ENCODE measurements around the gene RHBDD2.
"Not testable (repeated sequence)": the region's sequence is repeated elsewhere in the genome, so short reads cannot be mapped to it uniquely, and the experiment has no call there.

The RHBDD2 gene

DNA sequence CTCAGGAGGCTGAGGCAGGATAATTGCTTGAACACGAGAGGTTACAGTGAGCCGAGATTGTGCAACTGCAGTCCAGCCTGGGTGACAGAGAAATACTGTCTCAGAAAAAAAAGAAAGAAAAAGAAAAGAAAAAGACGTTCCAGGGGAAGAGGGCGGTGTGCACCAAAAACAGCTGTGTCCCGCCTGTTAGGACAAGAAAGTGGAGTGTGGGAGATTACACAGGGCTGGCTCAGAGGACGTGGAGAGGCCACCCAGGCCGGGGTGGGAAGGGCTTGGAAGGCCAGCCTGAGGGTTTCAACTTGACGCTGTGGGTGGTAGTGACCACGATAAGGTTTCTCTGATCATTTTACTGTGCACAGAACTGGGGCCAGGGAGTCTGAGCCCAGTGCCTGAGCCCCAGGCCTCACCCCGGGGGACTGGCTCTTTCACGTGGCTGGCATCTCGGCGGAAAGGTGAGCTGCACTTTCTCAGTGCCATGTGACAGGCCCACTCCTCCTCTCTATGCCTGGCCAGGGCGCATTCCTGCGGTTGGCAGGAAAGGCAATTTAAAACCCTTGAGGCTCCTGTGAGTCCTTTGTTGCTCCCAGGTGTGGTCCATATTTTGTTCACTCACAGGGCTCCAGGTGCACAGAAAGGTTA is 13.9 kb downstream of the RHBDD2 start:
- Histone ChIP-seq H3K9me3 (ENCODE audit: insufficient read depth, low read depth, low read length) (no peaks in the 10 kb centered on the region), H3K27ac (ENCODE audit: low read length) (no peak overlapping the region), H3K9ac (ENCODE audit: low read depth, low read length) (no peak overlapping the region)

GRCh38 chr7:75896803-75897327 is 18.0 kb downstream of the RHBDD2 start:
- H3K9ac ChIP-seq (ENCODE audit: low read depth, low read length), result no peak overlapping the region
- no peak overlapping the region for H3K4me3 ChIP-seq (ENCODE audit: low read length)
- H3K27ac ChIP-seq (ENCODE audit: low read length), result no peak overlapping the region
- H3K27me3 ChIP-seq (ENCODE audit: insufficient read depth, low read length), result no peaks in the 10 kb centered on the region
- H3K36me3 ChIP-seq (ENCODE audit: insufficient read depth, low read depth, low read length), result no peaks in the 10 kb centered on the region
- H3K4me1 ChIP-seq (ENCODE audit: insufficient read depth, low read length), result no peaks in the 10 kb centered on the region
- no peaks in the 10 kb centered on the region for H3K9me3 ChIP-seq (ENCODE audit: insufficient read depth, low read depth, low read length)

More for the DNA sequence above, 13.9 kb downstream of the RHBDD2 start:
- Histone ChIP-seq H3K27me3 (ENCODE audit: insufficient read depth, low read length) (no peaks in the 10 kb centered on the region), H3K4me3 (ENCODE audit: low read length) (no peak overlapping the region), H3K36me3 (ENCODE audit: insufficient read depth, low read depth, low read length) (peaks cover 6% of the 10 kb centered on the region; the same call in 1 of the 2 replicates), H3K4me1 (ENCODE audit: insufficient read depth, low read length) (no peaks in the 10 kb centered on the region)

- no peaks in the 10 kb centered on the region for H3K9me3 ChIP-seq (ENCODE audit: insufficient read depth, low read depth, low read length)
- no peak overlapping the region for H3K4me3 ChIP-seq (ENCODE audit: low read length)
- peak overlapping the region; percentile 38 for H3K27ac ChIP-seq (ENCODE audit: low read length)
- no peaks in the 10 kb centered on the region for H3K4me1 ChIP-seq (ENCODE audit: insufficient read depth, low read length)
- H3K9ac ChIP-seq (ENCODE audit: low read depth, low read length), result no peak overlapping the region
- H3K27me3 ChIP-seq (ENCODE audit: insufficient read depth, low read length), result no peaks in the 10 kb centered on the region
- H3K36me3 ChIP-seq (ENCODE audit: insufficient read depth, low read depth, low read length), result no peaks in the 10 kb centered on the region
Observed at GRCh38 chr7:75900617-75901315, 21.9 kb downstream of the RHBDD2 start.

GRCh38 chr7:75905785-75906604 is 27.2 kb downstream of the RHBDD2 start:
- Histone ChIP-seq H3K9me3 (ENCODE audit: insufficient read depth, low read depth, low read length) (no peaks in the 10 kb centered on the region), H3K4me3 (ENCODE audit: low read length) (no peak overlapping the region), H3K4me1 (ENCODE audit: insufficient read depth, low read length) (peaks cover 3% of the 10 kb centered on the region; the same call in 1 of the 2 replicates), H3K36me3 (ENCODE audit: insufficient read depth, low read depth, low read length) (no peaks in the 10 kb centered on the region), H3K27me3 (ENCODE audit: insufficient read depth, low read length) (no peaks in the 10 kb centered on the region), H3K9ac (ENCODE audit: low read depth, low read length) (peak overlapping the region; percentile 57; the same call in 1 of the 2 replicates), H3K27ac (ENCODE audit: low read length) (no peak overlapping the region)

DNA sequence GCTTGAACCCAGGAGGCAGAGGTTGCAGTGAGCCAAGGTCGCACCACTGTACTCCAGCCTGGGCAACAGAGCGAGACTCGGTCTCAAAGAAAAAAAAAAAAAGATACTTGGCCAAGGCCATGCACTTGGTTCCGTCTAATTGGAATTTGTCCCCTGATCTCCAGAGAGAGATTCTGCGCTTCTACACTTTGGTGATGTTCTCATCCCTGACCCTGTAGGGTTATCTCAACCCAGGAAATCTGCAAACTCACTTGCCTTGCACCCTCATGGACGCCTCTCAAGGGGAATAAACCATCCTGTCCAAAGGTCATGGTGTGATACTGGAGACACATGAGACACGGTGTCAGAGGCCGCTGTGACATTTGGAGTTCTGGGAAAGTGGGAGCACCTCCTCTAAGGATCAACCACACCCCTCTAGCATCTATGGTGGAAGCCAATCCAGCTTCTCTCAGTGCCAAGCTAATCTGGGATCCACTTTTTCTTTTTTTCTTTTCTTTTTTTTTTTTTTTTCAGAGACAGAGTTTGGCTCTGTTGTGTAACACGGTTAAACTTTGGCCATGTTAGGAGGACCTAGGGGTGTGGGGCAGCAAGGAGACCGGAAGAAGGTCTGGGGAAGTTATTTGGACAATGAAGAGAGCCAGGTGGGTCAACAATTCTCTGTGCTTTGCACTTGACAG is 28.3 kb downstream of the RHBDD2 start:
- peaks cover 3% of the 10 kb centered on the region; the same call in 1 of the 2 replicates for H3K4me1 ChIP-seq (ENCODE audit: insufficient read depth, low read length)
- no peak overlapping the region for H3K27ac ChIP-seq (ENCODE audit: low read length)
- no peaks in the 10 kb centered on the region for H3K9me3 ChIP-seq (ENCODE audit: insufficient read depth, low read depth, low read length)
- H3K27me3 ChIP-seq (ENCODE audit: insufficient read depth, low read length), result no peaks in the 10 kb centered on the region
- H3K4me3 ChIP-seq (ENCODE audit: low read length), result no peak overlapping the region
- no peak overlapping the region for H3K9ac ChIP-seq (ENCODE audit: low read depth, low read length)
- no peaks in the 10 kb centered on the region for H3K36me3 ChIP-seq (ENCODE audit: insufficient read depth, low read depth, low read length)

DNA sequence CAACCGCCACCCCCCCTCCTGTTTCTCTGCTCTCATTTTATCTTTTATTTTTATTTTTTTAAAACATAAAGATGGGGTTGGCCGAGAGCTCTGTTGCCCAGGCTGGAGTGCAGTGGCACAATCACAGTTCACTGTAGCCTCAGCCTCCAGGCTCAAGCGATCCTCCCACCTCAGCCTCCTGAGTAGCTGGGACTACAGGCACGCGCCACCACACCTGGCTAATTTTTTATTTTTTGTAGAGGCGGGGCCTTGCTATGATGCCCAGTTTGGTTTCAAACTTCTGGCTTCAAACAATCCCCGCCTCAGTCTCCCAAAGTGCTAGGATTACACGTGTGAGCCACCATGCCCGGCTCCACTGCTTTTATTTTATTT is 28.8 kb downstream of the RHBDD2 start:
- not testable (repeated sequence) for H3K27ac ChIP-seq (ENCODE audit: low read length); H3K27me3 ChIP-seq (ENCODE audit: insufficient read depth, low read length); H3K9ac ChIP-seq (ENCODE audit: low read depth, low read length); H3K9me3 ChIP-seq (ENCODE audit: insufficient read depth, low read depth, low read length); H3K4me1 ChIP-seq (ENCODE audit: insufficient read depth, low read length); H3K4me3 ChIP-seq (ENCODE audit: low read length); H3K36me3 ChIP-seq (ENCODE audit: insufficient read depth, low read depth, low read length)

- no peaks in the 10 kb centered on the region for H3K9me3 ChIP-seq (ENCODE audit: insufficient read depth, low read depth, low read length)
- no peaks in the 10 kb centered on the region for H3K27me3 ChIP-seq (ENCODE audit: insufficient read depth, low read length)
- no peak overlapping the region for H3K4me3 ChIP-seq (ENCODE audit: low read length)
- no peaks in the 10 kb centered on the region for H3K36me3 ChIP-seq (ENCODE audit: insufficient read depth, low read depth, low read length)
- no peak overlapping the region for H3K9ac ChIP-seq (ENCODE audit: low read depth, low read length)
- no peak overlapping the region for H3K27ac ChIP-seq (ENCODE audit: low read length)
- H3K4me1 ChIP-seq (ENCODE audit: insufficient read depth, low read length), result peaks cover 3% of the 10 kb centered on the region; the same call in 1 of the 2 replicates
Observed at GRCh38 chr7:75909521-75910132, 30.8 kb downstream of the RHBDD2 start.

- H3K9me3 ChIP-seq (ENCODE audit: insufficient read depth, low read depth, low read length); H3K27me3 ChIP-seq (ENCODE audit: insufficient read depth, low read length); H3K36me3 ChIP-seq (ENCODE audit: insufficient read depth, low read depth, low read length); H3K4me3 ChIP-seq (ENCODE audit: low read length); H3K9ac ChIP-seq (ENCODE audit: low read depth, low read length); H3K4me1 ChIP-seq (ENCODE audit: insufficient read depth, low read length); H3K27ac ChIP-seq (ENCODE audit: low read length): not testable (repeated sequence)
Observed at GRCh38 chr7:75911186-75911585, 32.4 kb downstream of the RHBDD2 start.

- no peak overlapping the region for H3K4me3 ChIP-seq (ENCODE audit: low read length)
- H3K9ac ChIP-seq (ENCODE audit: low read depth, low read length), result no peak overlapping the region
- no peaks in the 10 kb centered on the region for H3K9me3 ChIP-seq (ENCODE audit: insufficient read depth, low read depth, low read length)
- peaks cover 6% of the 10 kb centered on the region; the same call in 1 of the 2 replicates for H3K4me1 ChIP-seq (ENCODE audit: insufficient read depth, low read length)
- no peaks in the 10 kb centered on the region for H3K27me3 ChIP-seq (ENCODE audit: insufficient read depth, low read length)
- H3K27ac ChIP-seq (ENCODE audit: low read length), result no peak overlapping the region
- no peaks in the 10 kb centered on the region for H3K36me3 ChIP-seq (ENCODE audit: insufficient read depth, low read depth, low read length)
Observed at GRCh38 chr7:75913437-75913836, 34.6 kb downstream of the RHBDD2 start.

DNA sequence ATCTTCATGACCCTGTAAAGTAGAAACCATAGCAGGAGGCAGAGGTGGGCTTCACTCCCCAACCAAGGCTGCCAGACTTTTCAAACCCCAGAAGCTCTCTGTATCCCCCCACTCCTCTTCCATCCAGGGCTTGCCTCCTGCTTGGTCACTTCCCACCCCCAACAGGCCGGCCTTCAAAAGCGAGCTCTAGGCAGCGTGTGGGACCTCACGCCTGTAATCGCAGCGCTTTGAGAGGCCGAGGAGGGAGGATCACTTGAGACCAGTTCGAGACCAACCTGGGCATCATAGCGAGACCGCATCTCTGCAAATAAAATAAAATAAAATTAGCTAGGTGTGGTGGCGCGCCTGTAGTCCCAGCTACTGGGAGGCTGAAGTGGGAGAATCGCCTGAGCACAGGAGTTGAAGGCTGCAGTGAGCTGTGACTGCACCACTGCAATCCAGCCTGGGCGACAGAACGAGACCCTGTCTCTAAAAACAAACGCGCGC is 35.4 kb downstream of the RHBDD2 start:
- Histone ChIP-seq H3K27ac (ENCODE audit: low read length) (peak overlapping the region; percentile 76), H3K27me3 (ENCODE audit: insufficient read depth, low read length) (no peaks in the 10 kb centered on the region), H3K9me3 (ENCODE audit: insufficient read depth, low read depth, low read length) (no peaks in the 10 kb centered on the region), H3K36me3 (ENCODE audit: insufficient read depth, low read depth, low read length) (no peaks in the 10 kb centered on the region), H3K4me3 (ENCODE audit: low read length) (peak overlapping the region; percentile 90), H3K4me1 (ENCODE audit: insufficient read depth, low read length) (peaks cover 6% of the 10 kb centered on the region; the same call in 1 of the 2 replicates), H3K9ac (ENCODE audit: low read depth, low read length) (peak overlapping the region; percentile 85; the same call in 1 of the 2 replicates)

Measured in iPS-20b (cell line).